ENCODE measurements around the gene USP21.

USP21 gene

DNA sequence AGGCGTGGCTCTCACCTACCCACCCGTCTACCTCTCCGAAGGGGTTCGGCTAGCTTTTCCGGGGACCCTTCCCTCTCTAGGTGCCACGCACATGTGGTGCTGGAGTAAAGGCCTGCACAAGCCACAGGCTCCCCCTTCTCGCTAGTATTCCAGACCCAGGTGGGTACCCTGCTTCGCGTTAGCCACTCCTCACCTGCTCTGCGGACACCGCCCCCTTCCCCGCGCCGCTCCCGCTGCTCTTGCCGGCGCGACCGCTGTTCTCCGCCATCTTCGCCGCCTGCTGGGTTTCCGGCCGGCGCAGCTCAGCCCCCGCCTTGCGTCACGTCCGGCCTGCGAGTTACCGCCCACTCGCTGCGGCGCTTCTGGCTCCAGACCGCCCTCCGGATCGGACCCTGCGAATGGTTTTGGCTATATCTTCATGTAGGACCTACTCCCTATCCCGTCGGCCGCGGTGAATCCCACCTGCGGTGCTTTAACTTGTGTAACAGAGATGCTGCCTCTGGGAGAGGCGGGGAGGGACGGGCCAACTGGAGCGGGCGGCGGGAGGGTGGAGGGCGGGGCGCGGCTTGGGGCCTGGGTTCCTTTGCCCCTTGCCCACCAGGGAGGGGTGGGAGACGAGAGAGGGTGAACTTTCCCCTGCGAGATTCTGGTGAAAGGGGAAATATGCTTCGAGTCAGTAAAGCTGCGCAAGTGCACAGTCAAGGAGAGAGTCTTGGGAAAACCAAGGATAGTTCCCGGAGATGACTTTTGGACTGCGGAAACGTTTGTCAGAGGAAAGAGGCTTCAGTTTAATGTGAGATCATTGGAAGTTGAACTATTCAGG, 41.3 kb upstream of the USP21 start, which contains the start of the genes NIT1 and PFDN2:
NIT1 (plus strand) TSS at position 347 of the 823 bp plus-strand sequence; CDS start at position 419, 72 bp downstream.
PFDN2 (minus strand) TSS at position 279 of the 823 bp plus-strand sequence; CDS start at position 268, 11 bp downstream.
- in situ Hi-C loops (cut with HindIII; ENCODE audit: low sequenced_read_pairs), result no loop called here
- peak; percentile 66 for DNase-seq (ENCODE audit: low read depth)
- peak within 1 kb of the TSS; percentile 99 for H3K4me3 ChIP-seq (ENCODE audit: low read depth, low read length)
- TF ChIP-seq, protein P1, sequence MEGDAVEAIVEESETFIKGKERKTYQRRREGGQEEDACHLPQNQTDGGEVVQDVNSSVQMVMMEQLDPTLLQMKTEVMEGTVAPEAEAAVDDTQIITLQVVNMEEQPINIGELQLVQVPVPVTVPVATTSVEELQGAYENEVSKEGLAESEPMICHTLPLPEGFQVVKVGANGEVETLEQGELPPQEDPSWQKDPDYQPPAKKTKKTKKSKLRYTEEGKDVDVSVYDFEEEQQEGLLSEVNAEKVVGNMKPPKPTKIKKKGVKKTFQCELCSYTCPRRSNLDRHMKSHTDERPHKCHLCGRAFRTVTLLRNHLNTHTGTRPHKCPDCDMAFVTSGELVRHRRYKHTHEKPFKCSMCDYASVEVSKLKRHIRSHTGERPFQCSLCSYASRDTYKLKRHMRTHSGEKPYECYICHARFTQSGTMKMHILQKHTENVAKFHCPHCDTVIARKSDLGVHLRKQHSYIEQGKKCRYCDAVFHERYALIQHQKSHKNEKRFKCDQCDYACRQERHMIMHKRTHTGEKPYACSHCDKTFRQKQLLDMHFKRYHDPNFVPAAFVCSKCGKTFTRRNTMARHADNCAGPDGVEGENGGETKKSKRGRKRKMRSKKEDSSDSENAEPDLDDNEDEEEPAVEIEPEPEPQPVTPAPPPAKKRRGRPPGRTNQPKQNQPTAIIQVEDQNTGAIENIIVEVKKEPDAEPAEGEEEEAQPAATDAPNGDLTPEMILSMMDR (IDR thresholded peaks at IDR 0.05; ENCODE audit: low read depth, low read length, missing control alignments), result no peak

DNA sequence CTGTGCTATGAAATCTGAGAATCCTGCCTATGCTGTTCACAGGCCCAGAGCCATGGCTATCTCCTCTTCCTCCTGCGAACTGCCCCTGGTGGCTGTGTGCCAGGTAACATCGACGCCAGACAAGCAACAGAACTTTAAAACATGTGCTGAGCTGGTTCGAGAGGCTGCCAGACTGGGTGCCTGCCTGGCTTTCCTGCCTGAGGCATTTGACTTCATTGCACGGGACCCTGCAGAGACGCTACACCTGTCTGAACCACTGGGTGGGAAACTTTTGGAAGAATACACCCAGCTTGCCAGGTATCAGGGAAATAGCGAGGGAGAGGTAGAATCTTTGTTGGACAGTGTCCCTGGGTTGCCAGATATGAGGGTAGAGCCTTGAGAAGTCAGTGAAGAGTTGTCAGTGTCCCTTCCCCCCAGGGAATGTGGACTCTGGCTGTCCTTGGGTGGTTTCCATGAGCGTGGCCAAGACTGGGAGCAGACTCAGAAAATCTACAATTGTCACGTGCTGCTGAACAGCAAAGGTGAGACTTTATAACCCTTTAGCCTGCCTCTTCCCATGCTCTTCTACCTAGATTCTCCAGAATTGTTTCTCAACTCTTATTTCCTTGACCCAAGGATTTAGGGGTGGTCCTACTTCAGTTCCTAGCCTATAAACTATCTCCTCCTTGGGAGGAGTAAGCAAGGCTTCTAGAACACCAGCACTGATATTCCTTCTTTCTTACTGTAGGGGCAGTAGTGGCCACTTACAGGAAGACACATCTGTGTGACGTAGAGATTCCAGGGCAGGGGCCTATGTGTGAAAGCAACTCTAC, 40.0 kb upstream of the USP21 start:
- TF ChIP-seq, protein P1 (IDR thresholded peaks at IDR 0.05; ENCODE audit: low read depth, low read length, missing control alignments), result peak; percentile 58
- H3K4me3 ChIP-seq (ENCODE audit: low read depth, low read length), result peak overlapping the region; percentile 99
- DNase-seq (ENCODE audit: low read depth), result peak; percentile 28
- in situ Hi-C loops (cut with HindIII; ENCODE audit: low sequenced_read_pairs), result no loop called here

DNA sequence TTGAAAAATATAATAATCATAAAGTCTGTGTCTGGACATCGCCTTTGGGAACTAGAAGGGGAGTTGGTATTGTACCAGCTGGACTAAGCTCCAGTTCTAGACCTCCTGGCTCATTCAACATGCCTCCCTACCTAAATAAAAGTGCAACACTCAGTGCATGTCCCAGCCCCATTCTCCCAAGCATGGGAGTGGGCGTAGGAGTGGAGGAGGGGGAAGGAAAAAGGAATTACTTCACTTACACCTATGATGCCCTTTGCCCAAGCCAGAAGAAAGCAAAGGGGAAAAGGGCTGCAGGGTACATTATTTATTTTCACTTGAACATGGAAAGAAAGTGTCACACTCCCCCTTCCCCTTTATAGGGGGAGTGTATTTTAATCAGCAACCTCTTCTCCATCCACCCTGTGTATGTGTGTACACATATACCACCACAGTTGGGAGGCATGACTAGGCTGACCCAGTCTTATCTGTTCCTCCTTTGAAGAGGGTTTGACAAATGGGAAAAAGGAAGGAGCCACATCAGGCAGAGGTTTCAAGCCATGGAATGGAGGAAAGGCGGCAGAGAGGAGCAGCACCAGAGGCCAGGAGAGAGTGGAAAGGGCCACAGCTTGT, 38.2 kb upstream of the USP21 start:
- H3K4me3 ChIP-seq (ENCODE audit: low read depth, low read length), result no peak overlapping the region
- TF ChIP-seq, protein P1 (IDR thresholded peaks at IDR 0.05; ENCODE audit: low read depth, low read length, missing control alignments), result no peak
- no peak for DNase-seq (ENCODE audit: low read depth)
- in situ Hi-C loops (cut with HindIII; ENCODE audit: low sequenced_read_pairs), result no loop called here

DNA sequence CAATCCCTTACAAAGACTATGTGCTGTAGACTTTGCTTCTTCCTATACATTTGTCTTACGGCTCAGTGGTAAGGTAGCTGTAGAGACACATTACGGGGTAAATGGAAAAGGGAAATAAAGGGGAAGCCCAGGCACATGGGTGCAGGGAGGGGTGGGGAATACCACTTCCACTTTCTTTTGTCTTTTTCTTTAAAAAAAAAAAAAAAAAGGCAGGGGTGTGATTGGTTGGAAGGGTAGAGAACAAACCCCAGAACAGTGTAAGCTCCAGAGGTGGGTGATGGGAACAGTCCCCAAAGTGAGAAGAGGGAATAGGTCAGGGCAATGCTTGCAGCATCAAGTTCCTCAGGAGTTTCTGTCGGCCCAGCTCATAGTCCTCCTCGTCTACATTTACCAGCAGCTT, 37.5 kb upstream of the USP21 start:
- no peak overlapping the region for H3K4me3 ChIP-seq (ENCODE audit: low read depth, low read length)
- TF ChIP-seq, protein P1 (IDR thresholded peaks at IDR 0.05; ENCODE audit: low read depth, low read length, missing control alignments), result no peak
- no peak for DNase-seq (ENCODE audit: low read depth)
- in situ Hi-C loops (cut with HindIII; ENCODE audit: low sequenced_read_pairs), result no loop called here

DNA sequence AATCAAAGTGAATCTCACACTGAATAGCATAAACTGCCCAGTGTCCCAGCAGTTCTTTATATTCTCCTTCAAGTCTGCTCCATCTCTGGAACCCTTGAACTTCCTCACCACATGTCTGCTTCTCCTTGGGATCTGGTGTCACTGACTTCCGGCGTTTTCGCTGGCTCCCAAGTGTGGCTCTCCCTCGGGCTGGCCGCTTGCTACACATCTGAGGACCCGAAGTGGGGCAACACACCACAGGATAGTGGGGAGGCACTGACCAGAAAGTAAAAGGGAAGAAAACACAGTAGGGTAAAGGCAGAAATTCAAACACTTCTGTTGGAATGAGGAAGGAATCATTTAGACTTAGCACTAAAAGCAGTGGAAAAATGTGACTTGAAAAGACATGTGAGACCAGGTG, 36.3 kb upstream of the USP21 start:
- in situ Hi-C loops (cut with HindIII; ENCODE audit: low sequenced_read_pairs), result no loop called here
- TF ChIP-seq, protein P1 (IDR thresholded peaks at IDR 0.05; ENCODE audit: low read depth, low read length, missing control alignments), result no peak
- no peak overlapping the region for H3K4me3 ChIP-seq (ENCODE audit: low read depth, low read length)
- DNase-seq (ENCODE audit: low read depth), result no peak

DNA sequence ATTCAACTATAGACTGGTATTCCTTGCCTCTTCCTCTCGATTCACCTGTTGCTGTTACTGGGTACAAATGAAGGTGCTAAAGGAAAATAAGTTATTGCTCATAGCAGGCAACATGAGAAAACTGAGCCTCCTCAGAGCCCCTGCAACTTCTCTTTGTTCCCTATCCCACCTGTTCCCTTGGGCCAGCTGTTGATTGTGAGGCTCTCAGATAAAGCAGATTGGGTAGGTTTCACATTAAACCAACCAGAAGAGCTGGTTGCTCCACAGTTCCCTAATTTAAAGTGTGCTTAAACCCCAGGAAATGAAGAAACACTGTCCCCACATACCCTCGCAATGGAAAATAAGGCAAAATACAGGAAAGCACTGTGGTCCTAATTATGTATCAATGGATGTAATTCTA, 31.7 kb upstream of the USP21 start:
- in situ Hi-C loops (cut with HindIII; ENCODE audit: low sequenced_read_pairs), result no loop called here
- TF ChIP-seq, protein P1 (IDR thresholded peaks at IDR 0.05; ENCODE audit: low read depth, low read length, missing control alignments), result no peak
- DNase-seq (ENCODE audit: low read depth), result no peak
- no peak overlapping the region for H3K4me3 ChIP-seq (ENCODE audit: low read depth, low read length)
